H1 (cell line): Measurements from ENCODE around the gene FRMD4A. TPM values are rescaled to one million over a fixed set of nuclear protein-coding genes. Genes with fewer than 3 reads are reported as not detected.

ENCODE experiments used
- CTCF ChIA-PET: fragments of 300-600 bp; sonication (Branson Sonifier 250); formaldehyde crosslinking; loops from one replicate; lab custom pipeline; 2021; ENCODE audit not compliant: partially characterized antibody; lab: Charles Lee
- POLR2A ChIA-PET: fragments of 300-600 bp; sonication (Branson Sonifier 250); formaldehyde crosslinking; loops from one replicate; lab custom pipeline; 2021; ENCODE audit warnings: inconsistent platforms; ENCODE audit not compliant: partially characterized antibody; lab: Charles Lee
- DNase-seq, 2 experiments: peaks; one replicate each; pipeline versions ENCODE4 v3.0.0 to v3.0.0-alpha.2; 2010 to 2022; ENCODE audit warnings: low spot score in 2 of 2, low read depth in 1 of 2, mixed read lengths in 1 of 2
- FAIRE-seq: peaks from 2 replicates; lab custom pipeline; 2011; peaks lifted over from hg19 to GRCh38; lab: Jason Lieb, UNC
- H2AFZ ChIP-seq: 2 replicates; pipeline ENCODE4 v1.8.1; 2012; ENCODE audit warnings: low read length, inconsistent platforms
- H2AK5ac ChIP-seq: 2 replicates; pipeline ENCODE4 v1.6.1; 2013; ENCODE audit warnings: low read depth, low read length
- H2BK120ac ChIP-seq: replicated peaks from 2 replicates; pipeline ENCODE3; 2013; ENCODE audit warnings: low read depth, low read length, inconsistent platforms
- H2BK12ac ChIP-seq: 2 replicates; pipeline ENCODE4 v1.6.1; 2013; ENCODE audit warnings: low read depth, low read length
- H2BK15ac ChIP-seq: 2 replicates; pipeline ENCODE4 v1.6.1; 2013; ENCODE audit warnings: low read length
- H2BK20ac ChIP-seq: 2 replicates; pipeline ENCODE4 v1.6.1; 2013; ENCODE audit warnings: low read length
- H2BK5ac ChIP-seq: 2 replicates; pipeline ENCODE4 v1.6.1; 2013; ENCODE audit warnings: low read depth, low read length
- H3K14ac ChIP-seq: 2 replicates; pipeline ENCODE4 v1.6.1; 2013; ENCODE audit warnings: inconsistent platforms; ENCODE audit not compliant: insufficient read length
- H3K18ac ChIP-seq: 2 replicates; pipeline ENCODE4 v1.6.1; 2013; ENCODE audit warnings: low read length; ENCODE audit errors: extremely low read depth
- H3K23ac ChIP-seq: 2 replicates; pipeline ENCODE4 v1.6.1; 2013; ENCODE audit warnings: inconsistent platforms; ENCODE audit not compliant: insufficient read length
- H3K23me2 ChIP-seq: 2 replicates; pipeline ENCODE4 v1.6.1; 2013; ENCODE audit warnings: low read depth, low read length
- H3K27ac ChIP-seq: 2 replicates; pipeline ENCODE4 v1.6.1; 2011; ENCODE audit warnings: low read depth, low read length, inconsistent platforms
- H3K27me3 ChIP-seq, 4 experiments: replicated peaks in 1 of 4; 1 replicate in 1 of 4; 2 replicates in 3 of 4; pipeline versions ENCODE4 v1.6.1 to v1.8.1; 2011 to 2013; ENCODE audit warnings: low read length in 3 of 4, mild to moderate bottlenecking in 3 of 4, inconsistent platforms in 2 of 4, mixed read lengths in 2 of 4, moderate library complexity in 1 of 4; ENCODE audit not compliant: control insufficient read depth in 3 of 4, insufficient read depth in 3 of 4; ENCODE audit errors: extremely low read depth in 1 of 4
- H3K36me3 ChIP-seq, 4 experiments: 2 replicates each; pipeline versions ENCODE4 v1.6.1 to v1.8.1; 2011 to 2013; ENCODE audit warnings: mild to moderate bottlenecking in 4 of 4, low read length in 3 of 4, moderate library complexity in 2 of 4, control low read depth in 1 of 4, inconsistent platforms in 1 of 4; ENCODE audit not compliant: insufficient read depth in 4 of 4, control insufficient read depth in 2 of 4
- H3K4ac ChIP-seq: replicated peaks from 2 replicates; pipeline ENCODE3; 2013; ENCODE audit warnings: low read length, low read depth, mixed read lengths, inconsistent platforms; ENCODE audit not compliant: insufficient read length
- H3K4me1 ChIP-seq, 4 experiments: replicated peaks in 1 of 4; 1 replicate in 1 of 4; 2 replicates in 3 of 4; pipeline versions ENCODE4 v1.6.1 to v1.8.1; 2011 to 2013; ENCODE audit warnings: low read length in 3 of 4, inconsistent platforms in 2 of 4, mixed read lengths in 1 of 4; ENCODE audit not compliant: insufficient read depth in 4 of 4, control insufficient read depth in 3 of 4
- H3K4me2 ChIP-seq, 2 experiments: 2 replicates each; pipeline versions ENCODE4 v1.6.1 to v1.8.1; 2011 to 2013; ENCODE audit warnings: low read depth in 2 of 2, low read length in 2 of 2, control low read depth in 1 of 2, inconsistent platforms in 1 of 2, mild to moderate bottlenecking in 1 of 2; ENCODE audit not compliant: insufficient read depth in 1 of 2
- H3K4me3 ChIP-seq, 4 experiments: fragments of 200-600, 300-600 bp in 1 of 4; sonication (generic), shearing (Covaris generic), sonication (Bioruptor Twin) in 1 of 4; 2 replicates each; pipeline versions ENCODE4 v1.5.1 to v1.8.1; 2011 to 2016; ENCODE audit warnings: low read length in 4 of 4, low read depth in 3 of 4, control low read depth in 2 of 4, inconsistent platforms in 2 of 4, mild to moderate bottlenecking in 2 of 4, mixed read lengths in 1 of 4, moderate library complexity in 1 of 4; ENCODE audit not compliant: insufficient read depth in 2 of 4; ENCODE audit errors: extremely low read depth in 1 of 4
- H3K56ac ChIP-seq: replicated peaks from 2 replicates; pipeline ENCODE3; 2013; ENCODE audit warnings: low read depth, mild to moderate bottlenecking, mixed read lengths, low read length, inconsistent platforms; ENCODE audit not compliant: insufficient read length
- H3K79me1 ChIP-seq: 2 replicates; pipeline ENCODE4 v1.6.1; 2013; ENCODE audit warnings: low read depth, low read length, control low read depth
- H3K79me2 ChIP-seq, 2 experiments: 2 replicates each; pipeline versions ENCODE4 v1.6.1 to v1.8.1; 2012 to 2013; ENCODE audit warnings: low read length in 2 of 2, mild to moderate bottlenecking in 2 of 2, inconsistent platforms in 1 of 2; ENCODE audit not compliant: insufficient read depth in 2 of 2, control insufficient read depth in 1 of 2
- H3K9ac ChIP-seq, 4 experiments: replicated peaks in 1 of 4; 1 replicate in 1 of 4; 2 replicates in 3 of 4; pipeline versions ENCODE4 v1.6.1 to v1.8.1; 2011 to 2013; ENCODE audit warnings: low read depth in 3 of 4, low read length in 3 of 4, control low read depth in 2 of 4, mild to moderate bottlenecking in 2 of 4, moderate library complexity in 2 of 4, inconsistent platforms in 1 of 4; ENCODE audit errors: extremely low read depth in 1 of 4
- H3K9me3 ChIP-seq, 2 experiments: 2 replicates each; pipeline versions ENCODE4 v1.6.1 to v1.8.1; 2012 to 2013; ENCODE audit warnings: mild to moderate bottlenecking in 2 of 2, moderate library complexity in 2 of 2, control low read depth in 1 of 2, inconsistent platforms in 1 of 2, low read depth in 1 of 2, low read length in 1 of 2, mixed read lengths in 1 of 2; ENCODE audit not compliant: insufficient read depth in 2 of 2
- H4K20me1 ChIP-seq, 2 experiments: replicated peaks in 1 of 2; 2 replicates each; pipeline versions ENCODE3 to v1.8.1; 2011 to 2013; ENCODE audit warnings: inconsistent platforms in 2 of 2, low read length in 2 of 2, mild to moderate bottlenecking in 1 of 2; ENCODE audit not compliant: insufficient read depth in 2 of 2, control insufficient read depth in 1 of 2
- H4K5ac ChIP-seq: 2 replicates; pipeline ENCODE4 v1.6.1; 2013; ENCODE audit warnings: low read length, low read depth, mixed read lengths, inconsistent platforms; ENCODE audit not compliant: insufficient read length
- H4K8ac ChIP-seq: 2 replicates; pipeline ENCODE4 v1.8.0; 2013; ENCODE audit warnings: mild to moderate bottlenecking, moderate library complexity, low read length, inconsistent platforms; ENCODE audit not compliant: insufficient read depth; ENCODE audit errors: extremely low read depth
- H4K91ac ChIP-seq: replicated peaks from 2 replicates; pipeline ENCODE3; 2013; ENCODE audit warnings: low read length, mixed read lengths, inconsistent platforms; ENCODE audit not compliant: insufficient read length
- BACH1 ChIP-seq: IDR thresholded peaks from 2 replicates; pipeline ENCODE4 v1.6.1; 2012; ENCODE audit warnings: low read length, improper control_type of control experiment
- EGR1 ChIP-seq: IDR thresholded peaks from 2 replicates; pipeline ENCODE4 v1.6.1; 2011; ENCODE audit warnings: low read depth, low read length, borderline replicate concordance
- EP300 ChIP-seq, 2 experiments: IDR thresholded peaks; 1 replicate in 1 of 2; 2 replicates in 1 of 2; pipeline ENCODE4 v1.6.1; 2011 to 2012; ENCODE audit warnings: low read depth in 2 of 2, low read length in 2 of 2, mild to moderate bottlenecking in 2 of 2, borderline replicate concordance in 1 of 2, inconsistent platforms in 1 of 2, moderate library complexity in 1 of 2
- KDM4A ChIP-seq: IDR thresholded peaks from one replicate; pipeline ENCODE4 v1.7.1; 2012; ENCODE audit warnings: low read depth, mild to moderate bottlenecking, moderate library complexity, low read length, inconsistent platforms; ENCODE audit not compliant: severe bottlenecking
- TEAD4 ChIP-seq: IDR thresholded peaks from 2 replicates; pipeline ENCODE4 v1.6.1; 2012; ENCODE audit warnings: low read depth, low read length, inconsistent platforms, mixed read lengths
- WGBS, 2 experiments: shearing (Covaris generic) in 1 of 2; methylation state at CpG; one replicate each; pipeline versions ENCODE4 v1.1.6 to v1.1.7; 2013 to 2015; ENCODE audit warnings: low lambda C conversion rate in 2 of 2, mixed read lengths in 2 of 2, inconsistent platforms in 1 of 2, low coverage in 1 of 2, missing lambda C conversion rate in 1 of 2; ENCODE audit not compliant: insufficient replicate concordance in 2 of 2, insufficient coverage in 1 of 2, insufficient read length in 1 of 2; ENCODE audit errors: extremely low coverage in 1 of 2, missing lambda C conversion rate in 1 of 2; 5-methylcytosine and 5-hydroxymethylcytosine counted together
- polyA plus RNA-seq, 7 experiments: library from polyadenylated mRNA; depleted of rRNA in 3 of 7; stranded (reverse) in 5 of 7; unstranded in 2 of 7; fragments of >200 nt in 5 of 7; fragments of 200-250 nt in 2 of 7; gene quantifications; 1 replicate in 5 of 7; 2 replicates in 1 of 7; 4 replicates in 1 of 7; pipeline versions ENCODE4 v1.2.1 to v1.2.3, GENCODE V29; 2011 to 2013; ENCODE audit warnings: missing spikeins in 2 of 7, mixed read lengths in 2 of 7
- total RNA-seq: library from RNA; stranded (reverse); fragmentation: NEBNext Ultra II Directional; extraction: Animal tissue kit (Norgen Biotek cat#: 25700); gene quantifications from 2 replicates; pipeline ENCODE4 v1.2.1, GENCODE V29; 2021

Gene FRMD4A
- total and polyA plus RNA-seq, 2 of the 8 experiments (the other 6 are each of a cell fraction or from before 2014, with no cell fraction given) = 38.6 to 39.6 TPM

GRCh38 chr10:13629116-13629515 lies 701.6 kb downstream of the FRMD4A start:
- CTCF ChIA-PET = interaction anchor here (1.0 to 2.0 kb wide), 2 partner anchors 16 to 32 kb away, joined by 3 to 8 read pairs; no protein-coding TSS in a partner anchor
- DNase-seq = no peak

More at GRCh38 chr10:13629116-13629515, 701.6 kb downstream of the FRMD4A start:
- peak overlapping the region; percentile 19; the same call in 1 of the 2 replicates for H2BK12ac ChIP-seq
- no peak for FAIRE-seq
- H3K14ac ChIP-seq = no peak overlapping the region
- no peak overlapping the region for H2BK120ac ChIP-seq
- no peak overlapping the region for H3K4me2 ChIP-seq
- H3K56ac ChIP-seq = no peak overlapping the region
- H4K91ac ChIP-seq = no peak overlapping the region
- no peak overlapping the region for H4K5ac ChIP-seq
- no peak overlapping the region for H3K4me3 ChIP-seq
- TF ChIP-seq BACH1 = no peak
- no peak for TF ChIP-seq EP300 (IDR thresholded peaks at IDR 0.05; ENCODE audit: borderline replicate concordance in 1 of 2, low read depth in 2 of 2, low read length in 2 of 2)
- TF ChIP-seq KDM4A = no peak
- TF ChIP-seq TEAD4 = no peak
- no peak for TF ChIP-seq EGR1
- H2AK5ac ChIP-seq = no peak overlapping the region
- H3K79me1 ChIP-seq = no peaks in the 10 kb centered on the region; the same call in 1 of the 2 replicates
- no peak overlapping the region for H2BK5ac ChIP-seq
- H3K27me3 ChIP-seq = no peaks in the 10 kb centered on the region
- no peaks in the 10 kb centered on the region for H4K20me1 ChIP-seq
- H3K9me3 ChIP-seq = no peaks in the 10 kb centered on the region
- H2BK15ac ChIP-seq = no peak overlapping the region
- no peak overlapping the region for H2AFZ ChIP-seq
- H3K23ac ChIP-seq = no peak overlapping the region
- H3K18ac ChIP-seq = no peak overlapping the region
- H3K36me3 ChIP-seq = no peaks in the 10 kb centered on the region
- POLR2A ChIA-PET = interaction anchor here (2.3 kb wide), 1 partner anchor 13 kb away, joined by 8 read pairs; no protein-coding TSS in a partner anchor
- no peak overlapping the region for H4K8ac ChIP-seq
- H3K4ac ChIP-seq = no peak overlapping the region
- no peak overlapping the region for H3K27ac ChIP-seq
- H3K9ac ChIP-seq = no peak overlapping the region
- peaks cover 0 to 9% (median 4%) of the 10 kb centered on the region in 4 experiments; a peak in 4 of 7 replicates for H3K4me1 ChIP-seq
- H3K23me2 ChIP-seq = no peaks in the 10 kb centered on the region
- no peak overlapping the region for H2BK20ac ChIP-seq
- WGBS, 2 experiments = 92% methylated on average over 2 of the region's 2 CpGs; no CpG with 5 or more reads in 1 of the 2 experiments
- no peaks in the 10 kb centered on the region for H3K79me2 ChIP-seq
